IMR-90 (cell line): ENCODE data around the gene MAP2K6. TPM values are rescaled to one million over a fixed set of nuclear protein-coding genes. Genes with fewer than 3 reads are reported as not detected.

Experiments used
- ATAC-seq: fragments of 200-7000 bp; cut with Tn5 transposase; 2 replicates; pipeline ENCODE4 v1.9.1; 2020; ENCODE audit warnings: low read depth, mild to moderate bottlenecking, moderate library complexity
- BruUV-seq: library from RNA; stranded (reverse); fragments of 400-500 nt; replicated peaks from 2 replicates; lab custom pipeline; 2021; lab: Mats Ljungman, UMichigan
- CTCF ChIA-PET: fragments of 300-600 bp; formaldehyde crosslinking; extraction: SDS; loops from one replicate; lab custom pipeline; 2021; ENCODE audit warnings: antibody characterized with exemption; lab: Yijun Ruan, JAX
- POLR2A ChIA-PET: fragments of 300-600 bp; sonication (Branson Sonifier 250); formaldehyde crosslinking; loops from one replicate; lab custom pipeline; 2022; ENCODE audit warnings: antibody characterized with exemption; ENCODE audit not compliant: unreplicated experiment; lab: Charles Lee
- DNase-seq: peaks from one replicate; pipeline ENCODE4 v3.0.0; 2013
- H2AFZ ChIP-seq: replicated peaks from 2 replicates; pipeline ENCODE3; 2013; ENCODE audit warnings: low read length, mild to moderate bottlenecking; ENCODE audit not compliant: poor library complexity
- H2AK5ac ChIP-seq: 2 replicates; pipeline ENCODE4 v1.6.1; 2013; ENCODE audit warnings: low read depth, low read length, inconsistent platforms
- H2AK9ac ChIP-seq: replicated peaks from 2 replicates; pipeline ENCODE3; 2013; ENCODE audit warnings: mild to moderate bottlenecking, low read depth, low read length, moderate library complexity; ENCODE audit not compliant: poor library complexity
- H2BK120ac ChIP-seq: 2 replicates; pipeline ENCODE4 v1.6.1; 2013; ENCODE audit warnings: low read depth, low read length, inconsistent platforms
- H2BK15ac ChIP-seq: 3 replicates; pipeline ENCODE4 v1.6.1; 2013; ENCODE audit warnings: low read depth, low read length, inconsistent platforms
- H2BK20ac ChIP-seq: 2 replicates; pipeline ENCODE4 v1.6.1; 2013; ENCODE audit warnings: low read depth, mild to moderate bottlenecking, inconsistent platforms, low read length, moderate library complexity
- H2BK5ac ChIP-seq: 2 replicates; pipeline ENCODE4 v1.6.1; 2013; ENCODE audit warnings: mild to moderate bottlenecking, low read depth, low read length, inconsistent platforms; ENCODE audit not compliant: poor library complexity, severe bottlenecking
- H3K14ac ChIP-seq: replicated peaks from 2 replicates; pipeline ENCODE4 v1.6.1; 2013; ENCODE audit warnings: low read depth, low read length, inconsistent platforms
- H3K18ac ChIP-seq: 2 replicates; pipeline ENCODE4 v1.6.1; 2013; ENCODE audit warnings: low read depth, low read length, control low read depth
- H3K23ac ChIP-seq: 2 replicates; pipeline ENCODE4 v1.6.1; 2013; ENCODE audit warnings: low read depth, low read length, inconsistent platforms
- H3K27ac ChIP-seq: 2 replicates; pipeline ENCODE4 v1.5.1; 2013; ENCODE audit warnings: mild to moderate bottlenecking, control low read depth, low read length; ENCODE audit not compliant: insufficient read depth
- H3K27me3 ChIP-seq: 2 replicates; pipeline ENCODE4 v1.6.1; 2013; ENCODE audit warnings: low read length; ENCODE audit not compliant: control insufficient read depth, insufficient read depth
- H3K36me3 ChIP-seq: 2 replicates; pipeline ENCODE4 v1.6.1; 2013; ENCODE audit warnings: low read length, mixed read lengths; ENCODE audit not compliant: control insufficient read depth, insufficient read depth
- H3K4ac ChIP-seq: 2 replicates; pipeline ENCODE4 v1.6.1; 2013; ENCODE audit warnings: low read depth, low read length, inconsistent platforms
- H3K4me1 ChIP-seq: 2 replicates; pipeline ENCODE4 v1.6.1; 2013; ENCODE audit warnings: low read length, mixed read lengths; ENCODE audit not compliant: control insufficient read depth, insufficient read depth
- H3K4me2 ChIP-seq: 2 replicates; pipeline ENCODE4 v1.6.1; 2013; ENCODE audit warnings: low read depth, mild to moderate bottlenecking, control low read depth, low read length, moderate library complexity
- H3K4me3 ChIP-seq: 2 replicates; pipeline ENCODE4 v1.5.1; 2013; ENCODE audit warnings: low read depth, mild to moderate bottlenecking, control low read depth, low read length, moderate library complexity; ENCODE audit not compliant: insufficient read depth
- H3K56ac ChIP-seq: 2 replicates; pipeline ENCODE4 v1.6.1; 2013; ENCODE audit warnings: low read length, inconsistent platforms; ENCODE audit not compliant: insufficient read depth; ENCODE audit errors: extremely low read depth
- H3K79me1 ChIP-seq, 2 experiments: 2 replicates each; pipeline ENCODE4 v1.6.1; 2013; ENCODE audit warnings: low read length in 2 of 2, inconsistent platforms in 1 of 2, low read depth in 1 of 2
- H3K9ac ChIP-seq: 2 replicates; pipeline ENCODE4 v1.6.1; 2013; ENCODE audit warnings: low read depth, low read length, control low read depth
- H3K9me1 ChIP-seq: 2 replicates; pipeline ENCODE4 v1.6.1; 2013; ENCODE audit warnings: low read length, inconsistent platforms; ENCODE audit not compliant: insufficient read depth
- H3K9me3 ChIP-seq: 2 replicates; pipeline ENCODE4 v1.6.1; 2013; ENCODE audit warnings: low read length; ENCODE audit not compliant: control insufficient read depth, insufficient read depth
- H4K20me1 ChIP-seq: 2 replicates; pipeline ENCODE4 v1.6.1; 2013; ENCODE audit warnings: low read length, inconsistent platforms; ENCODE audit not compliant: insufficient read depth
- H4K5ac ChIP-seq: 2 replicates; pipeline ENCODE4 v1.6.1; 2013; ENCODE audit warnings: mild to moderate bottlenecking, low read depth, low read length, control low read depth
- H4K8ac ChIP-seq, 2 experiments: 2 replicates each; pipeline ENCODE4 v1.6.1; 2013; ENCODE audit warnings: low read depth in 2 of 2, low read length in 2 of 2, control low read depth in 1 of 2, inconsistent platforms in 1 of 2
- H4K91ac ChIP-seq: 2 replicates; pipeline ENCODE4 v1.6.1; 2013; ENCODE audit warnings: low read depth, low read length, inconsistent platforms; ENCODE audit not compliant: insufficient read depth
- BHLHE40 ChIP-seq: fragments of 150-350 bp; IDR thresholded peaks from 2 replicates; pipeline ENCODE4 v1.6.1; 2016; ENCODE audit warnings: mild to moderate bottlenecking, low read depth, low read length
- CHD1 ChIP-seq: IDR thresholded peaks from 2 replicates; pipeline ENCODE4 v1.6.1; 2012; ENCODE audit warnings: low read depth, low read length, improper control_type of control experiment
- FOS ChIP-seq: fragments of 150-350 bp; IDR thresholded peaks from 2 replicates; pipeline ENCODE4 v1.6.1; 2016; ENCODE audit warnings: low read depth, low read length
- MAFK ChIP-seq: IDR thresholded peaks from 2 replicates; pipeline ENCODE4 v1.6.1; 2012; ENCODE audit warnings: low read depth, low read length, improper control_type of control experiment
- MAZ ChIP-seq: IDR thresholded peaks from 2 replicates; pipeline ENCODE4 v1.6.1; 2012; ENCODE audit warnings: low read depth, mild to moderate bottlenecking, low read length, improper control_type of control experiment, moderate library complexity, borderline replicate concordance
- MXI1 ChIP-seq: IDR thresholded peaks from 2 replicates; pipeline ENCODE4 v1.6.1; 2012; ENCODE audit warnings: low read depth, mild to moderate bottlenecking, low read length, moderate library complexity, borderline replicate concordance
- POLR2A ChIP-seq: IDR thresholded peaks from 2 replicates; pipeline ENCODE4 v1.6.1; 2012; ENCODE audit warnings: mild to moderate bottlenecking, low read depth, low read length
- RAD21 ChIP-seq: IDR thresholded peaks from 2 replicates; pipeline ENCODE4 v1.6.1; 2012; ENCODE audit warnings: low read length, improper control_type of control experiment
- RCOR1 ChIP-seq: IDR thresholded peaks from 2 replicates; pipeline ENCODE4 v1.6.1; 2012; ENCODE audit warnings: mild to moderate bottlenecking, low read length, improper control_type of control experiment; ENCODE audit not compliant: insufficient replicate concordance
- RFX5 ChIP-seq: IDR thresholded peaks from 2 replicates; pipeline ENCODE4 v1.8.0; 2012; ENCODE audit warnings: low read depth, mild to moderate bottlenecking, low read length, moderate library complexity
- SMC3 ChIP-seq: fragments of 150-350 bp; IDR thresholded peaks from 2 replicates; pipeline ENCODE4 v1.6.1; 2016; ENCODE audit warnings: low read depth, mild to moderate bottlenecking, antibody characterized with exemption, low read length, moderate library complexity
- WGBS, 2 experiments: methylation state at CpG; one replicate each; pipeline versions ENCODE4 v1.1.5 to v1.1.7; 2013; ENCODE audit warnings: missing lambda C conversion rate in 2 of 2; ENCODE audit not compliant: insufficient read length in 1 of 2; ENCODE audit errors: extremely low coverage in 2 of 2; 5-methylcytosine and 5-hydroxymethylcytosine counted together
- dilution Hi-C: fragments of 300-500 bp; cut with HindIII; formaldehyde crosslinking; loops from one replicate; pipeline ENCODE4 v1.14.3; 2018; ENCODE audit warnings: low sequenced_read_pairs; ENCODE audit not compliant: unreplicated experiment
- in situ Hi-C: fragments of 300-500 bp; cut with MboI; formaldehyde crosslinking; loops from 3 replicates; pipeline ENCODE4 v1.14.3; 2019; ENCODE audit warnings: low sequenced_read_pairs, inconsistent platforms, mixed read lengths
- intact Hi-C: fragments of 100-400 bp; cut with micrococcal nuclease; formaldehyde crosslinking; loops from 2 replicates; pipeline ENCODE4 v1.10.0; 2022
- polyA plus RNA-seq, 3 experiments: library from polyadenylated mRNA; depleted of rRNA; stranded (reverse); fragments of >200 nt; gene quantifications; 2 replicates each; pipeline ENCODE4 v1.2.3, GENCODE V29; 2012; ENCODE audit warnings: low replicate concordance in 1 of 3
- total RNA-seq: library from RNA; depleted of rRNA; stranded (reverse); fragments of >200 nt; gene quantifications from 2 replicates; pipeline ENCODE4 v1.2.3, GENCODE V29; 2012
- TF ChIP-seq, protein P1 (sequence below): fragments of 150-350 bp; IDR thresholded peaks from 2 replicates; pipeline ENCODE4 v1.6.1; 2016; ENCODE audit warnings: low read depth, mild to moderate bottlenecking, low read length, moderate library complexity, borderline replicate concordance

The MAP2K6 gene
- total and polyA plus RNA-seq, 2 of the 4 experiments (the other 2 are of a cell fraction), result 2.4 to 5.7 TPM

GRCh38 chr17:69431835-69432234 is 17.3 kb downstream of the MAP2K6 start:
- Histone ChIP-seq H4K20me1 (no peaks in the 10 kb centered on the region), H3K4ac (no peak overlapping the region), H2AK5ac (no peak overlapping the region), H3K36me3 (no peaks in the 10 kb centered on the region), H3K9me1 (no peaks in the 10 kb centered on the region), H4K91ac (no peak overlapping the region), H3K4me1 (no peaks in the 10 kb centered on the region), H3K18ac (no peak overlapping the region), H2BK5ac (no peak overlapping the region), H2BK20ac (no peak overlapping the region), H3K9ac (no peak overlapping the region), H3K23ac (no peak overlapping the region), H3K56ac (no peak overlapping the region), H4K8ac (no peak overlapping the region), H2BK120ac (no peak overlapping the region), H2AFZ (no peak overlapping the region), H3K79me1 (no peaks in the 10 kb centered on the region), H3K27ac (no peak overlapping the region), H4K5ac (no peak overlapping the region), H3K9me3 (no peaks in the 10 kb centered on the region), H2BK15ac (no peak overlapping the region), H2AK9ac (no peak overlapping the region), H3K4me2 (no peak overlapping the region), H3K4me3 (no peak overlapping the region), H3K27me3 (no peaks in the 10 kb centered on the region), H3K14ac (no peak overlapping the region)
- no peak for DNase-seq
- POLR2A ChIA-PET, result no interaction called here
- CTCF ChIA-PET, result no interaction called here
- TF ChIP-seq, protein P1, sequence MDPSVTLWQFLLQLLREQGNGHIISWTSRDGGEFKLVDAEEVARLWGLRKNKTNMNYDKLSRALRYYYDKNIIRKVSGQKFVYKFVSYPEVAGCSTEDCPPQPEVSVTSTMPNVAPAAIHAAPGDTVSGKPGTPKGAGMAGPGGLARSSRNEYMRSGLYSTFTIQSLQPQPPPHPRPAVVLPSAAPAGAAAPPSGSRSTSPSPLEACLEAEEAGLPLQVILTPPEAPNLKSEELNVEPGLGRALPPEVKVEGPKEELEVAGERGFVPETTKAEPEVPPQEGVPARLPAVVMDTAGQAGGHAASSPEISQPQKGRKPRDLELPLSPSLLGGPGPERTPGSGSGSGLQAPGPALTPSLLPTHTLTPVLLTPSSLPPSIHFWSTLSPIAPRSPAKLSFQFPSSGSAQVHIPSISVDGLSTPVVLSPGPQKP, result no peak
- TF ChIP-seq MAFK (no peak), POLR2A (no peak), SMC3 (no peak), MXI1 (no peak), RAD21 (no peak), RCOR1 (no peak), CHD1 (no peak), MAZ (no peak), FOS (no peak), RFX5 (no peak), BHLHE40 (no peak)
- no TSS peak for BruUV-seq
- no peak for ATAC-seq
- dilution Hi-C loops (no loop called here), in situ Hi-C loops (no loop called here), intact Hi-C loops (no loop called here)
- no CpG with 5 or more reads among the region's 3 CpGs for WGBS, 2 experiments
